OCI-LY7 (cell line): ENCODE data around the gene ACSS2.

Source experiments
- CTCF ChIP-seq: fragments of 200-600 bp; sonication (generic); conservative IDR thresholded peaks from 2 replicates; pipeline ENCODE4 v1.5.1; 2014; ENCODE audit warnings: mild to moderate bottlenecking, antibody characterized with exemption, low read length, moderate library complexity, mixed read lengths
- EZH2phosphoT487 ChIP-seq: fragments of 200-600 bp; sonication (generic); IDR thresholded peaks from 2 replicates; pipeline ENCODE4 v1.6.1; 2018; ENCODE audit warnings: low read depth, borderline replicate concordance, mild to moderate bottlenecking, mixed run types, antibody characterized with exemption, low read length, moderate library complexity, mixed read lengths

GRCh38 chr20:34887023-34887422 lies 10.6 kb downstream of the ACSS2 start:
- TF ChIP-seq CTCF (no peak), EZH2phosphoT487 (no peak)
